ENCODE measurements around the gene RFNG.

The RFNG gene

GRCh38 chr17:82077617-82078358 is 26.2 kb upstream of the RFNG start:
- no peak for DNase-seq

DNA sequence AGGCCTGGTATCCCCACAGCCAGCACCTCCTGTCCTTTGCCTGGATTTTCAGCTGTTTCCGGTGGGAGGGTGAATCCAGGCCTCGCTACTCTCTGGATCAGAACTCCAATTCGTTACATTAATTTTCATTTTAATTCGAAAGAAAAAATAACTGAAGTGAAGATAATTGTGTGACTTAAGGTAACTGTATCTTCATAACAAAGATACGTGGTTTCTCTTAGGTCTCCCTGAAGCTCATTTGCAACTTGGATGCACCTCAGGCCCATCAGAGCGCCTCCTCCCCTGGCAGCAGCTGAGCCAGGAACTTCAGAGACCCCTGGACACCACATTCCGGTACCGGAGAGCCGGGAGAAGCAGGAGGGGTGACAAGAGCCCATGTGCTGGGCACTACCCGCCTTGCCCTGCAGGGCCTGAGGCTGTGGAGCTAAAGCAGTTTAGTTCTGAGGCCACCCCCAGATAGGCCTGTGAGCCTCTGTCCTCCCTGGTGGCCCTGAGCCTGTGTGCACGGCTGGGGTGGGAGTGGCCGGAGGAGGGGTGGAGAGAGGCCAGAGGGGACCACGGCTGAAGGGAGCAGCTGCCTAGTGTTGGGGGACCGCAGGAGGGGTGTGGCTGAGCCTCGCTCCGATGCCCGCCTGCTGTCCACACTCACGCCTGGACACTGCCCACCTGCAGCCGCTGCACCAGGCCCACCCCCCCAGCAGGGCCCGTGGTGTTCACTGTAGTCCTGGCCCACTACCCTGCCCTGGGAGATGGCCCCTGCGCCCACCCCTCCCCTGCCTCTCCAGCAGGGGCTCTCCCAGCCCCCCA is 25.4 kb upstream of the RFNG start:
- DNase-seq = no peak

DNA sequence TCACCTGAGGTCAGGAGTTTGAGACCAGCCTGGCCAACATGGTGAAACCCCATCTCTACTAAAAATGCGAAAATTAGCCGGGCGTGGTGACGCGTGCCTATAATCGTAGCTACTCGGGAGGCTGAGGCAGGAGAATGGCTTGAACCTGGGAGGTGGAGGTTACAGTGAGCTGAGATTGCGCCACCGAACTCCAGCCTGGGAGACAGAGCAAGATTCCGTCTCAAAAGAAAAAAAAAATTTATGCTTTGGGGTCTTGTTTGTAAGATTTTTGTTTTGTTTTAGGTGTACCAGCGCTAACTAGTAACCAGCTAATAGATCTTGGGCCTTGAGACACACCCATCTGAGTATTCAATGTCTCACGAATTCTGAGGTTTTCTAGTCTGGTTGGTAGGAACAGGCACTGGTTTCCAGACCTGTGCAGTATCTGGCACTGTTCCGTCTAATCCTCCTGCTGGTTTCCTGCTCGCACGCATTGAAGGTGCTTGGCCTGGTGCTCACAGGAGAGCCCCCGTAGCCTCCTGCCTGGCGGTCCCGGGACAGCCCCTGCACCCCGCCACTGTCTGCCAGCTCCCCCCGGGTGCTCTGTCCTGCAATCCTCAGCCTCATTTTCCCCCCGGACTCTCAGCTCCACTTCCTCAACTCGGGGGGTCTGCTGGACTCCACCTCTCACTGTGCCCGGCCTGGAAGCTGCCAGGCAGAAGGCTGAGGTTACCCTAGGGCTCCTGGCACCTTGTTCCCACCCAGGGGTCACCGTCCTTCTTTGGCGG is 24.6 kb upstream of the RFNG start:
- no peak for DNase-seq

DNA sequence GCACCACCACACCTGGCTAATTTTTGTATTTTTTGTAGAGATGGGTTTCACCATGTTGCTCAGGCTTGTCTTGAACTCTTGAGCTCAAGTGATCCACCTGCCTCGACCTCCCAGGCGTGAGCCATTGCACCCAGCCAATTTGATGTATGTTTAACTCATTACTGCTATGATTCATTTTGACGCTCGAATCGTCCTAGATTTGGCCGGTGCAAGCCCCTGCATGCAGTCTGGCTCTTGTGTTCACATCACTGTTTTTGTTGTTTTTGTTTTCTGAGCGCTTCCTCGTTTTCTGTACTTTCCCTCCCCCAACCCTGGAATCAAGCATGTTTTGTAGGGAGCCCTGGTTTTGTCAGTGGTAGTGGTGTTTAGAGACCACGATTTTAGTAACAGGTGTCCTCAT is 21.8 kb upstream of the RFNG start:
- DNase-seq = no peak

GRCh38 chr17:82072827-82073226 is 21.2 kb upstream of the RFNG start:
- no peak for DNase-seq

DNA sequence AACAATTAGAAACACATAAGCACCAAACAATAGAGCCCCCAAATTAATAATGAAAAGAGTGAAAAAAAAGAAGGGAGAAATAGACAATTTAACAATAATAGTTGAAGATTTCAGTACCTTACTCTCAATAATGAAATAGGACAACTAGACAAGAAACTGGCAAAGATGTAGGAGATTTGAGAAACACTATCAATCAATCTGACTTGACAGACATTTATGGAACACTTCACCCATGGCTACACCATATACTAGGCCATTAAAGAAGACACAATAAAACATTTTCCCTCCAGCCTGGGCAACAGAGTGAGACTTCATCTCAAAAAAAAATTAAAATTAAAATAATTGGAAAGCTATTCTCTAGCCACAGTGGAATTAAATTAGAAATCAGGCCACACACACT is 19.0 kb upstream of the RFNG start:
- no peak for DNase-seq

- peak; percentile 55 for DNase-seq
These were observed 14.2 kb upstream of the RFNG start, which contains the start of gene DUS1L for GRCh38 chr17:82065638-82066303. DUS1L (minus strand) TSS chr17:82065804; CDS start chr17:82065059, 745 bp downstream.

GRCh38 chr17:82065193-82065637 is 13.6 kb upstream of the RFNG start:
- no peak for DNase-seq

GRCh38 chr17:82064433-82065192 is 13.0 kb upstream of the RFNG start:
- no peak for DNase-seq

- DNase-seq = no peak
These were observed 12.1 kb upstream of the RFNG start for GRCh38 chr17:82063424-82064415.

DNA sequence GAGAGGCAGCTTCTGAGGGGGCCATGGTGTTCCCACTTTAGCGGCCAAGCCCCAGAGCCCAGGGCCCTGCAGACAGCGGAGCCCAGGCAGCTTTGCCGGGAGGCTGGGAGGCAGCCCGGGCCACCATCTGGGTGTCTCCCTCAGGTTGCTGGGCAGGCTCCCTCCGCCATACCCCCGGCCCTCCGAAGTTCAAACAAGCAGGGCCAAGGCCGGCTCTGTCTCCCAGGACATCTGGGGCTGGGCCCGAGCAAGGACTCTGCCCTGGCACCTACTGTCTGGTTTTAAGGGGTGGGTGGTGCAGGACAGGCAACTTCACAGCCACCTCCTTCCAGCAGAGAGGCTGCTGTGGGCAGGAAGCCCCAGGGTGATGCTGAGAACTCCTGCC is 11.4 kb upstream of the RFNG start:
- DNase-seq = no peak

DNA sequence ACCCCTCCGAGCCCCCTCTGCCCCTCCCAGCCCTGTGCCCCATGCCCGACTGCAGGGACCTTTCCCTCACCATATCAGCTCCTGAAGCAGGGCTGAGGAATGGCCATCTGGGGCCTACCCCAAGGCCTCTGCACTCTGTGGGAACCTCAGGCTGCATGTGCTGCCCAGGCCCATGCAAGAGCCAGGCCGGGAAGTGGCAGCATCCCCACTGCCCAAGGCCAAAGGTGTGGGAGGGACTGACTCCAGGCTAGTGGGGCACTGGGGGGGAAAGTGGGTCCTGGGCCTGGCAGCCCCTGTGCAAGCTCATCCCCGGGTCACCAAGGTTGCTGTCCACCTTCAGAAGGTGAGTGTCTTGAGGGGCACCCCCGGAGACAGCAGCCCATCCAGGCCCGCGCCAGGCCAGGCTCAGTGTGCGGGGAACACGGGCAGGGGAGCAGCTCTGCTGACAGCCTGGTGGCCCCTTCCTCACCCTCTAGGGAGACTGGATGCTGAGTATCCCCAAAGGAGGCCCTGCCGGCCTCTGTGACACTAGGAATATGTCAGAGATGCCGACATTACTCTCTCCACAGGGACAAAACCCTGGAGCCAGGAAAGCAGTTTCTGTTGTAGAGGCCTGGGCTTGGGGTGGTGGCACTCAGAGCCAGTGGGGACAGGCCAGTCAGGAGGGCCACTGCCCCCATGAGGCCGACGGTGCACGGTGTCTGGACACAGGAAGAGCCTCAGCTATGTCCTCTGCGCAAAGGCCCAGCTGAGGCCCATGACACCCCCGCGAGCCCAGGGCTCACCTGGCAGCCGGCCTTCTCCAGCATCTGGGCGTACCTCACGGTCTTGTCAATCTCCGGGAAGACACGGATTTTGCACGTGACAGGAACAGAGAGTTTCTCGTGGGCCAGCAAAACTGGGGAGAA is 10.7 kb upstream of the RFNG start:
- DNase-seq = no peak

- DNase-seq = no peak
These were observed 9.7 kb upstream of the RFNG start for GRCh38 chr17:82061047-82061925.

DNA sequence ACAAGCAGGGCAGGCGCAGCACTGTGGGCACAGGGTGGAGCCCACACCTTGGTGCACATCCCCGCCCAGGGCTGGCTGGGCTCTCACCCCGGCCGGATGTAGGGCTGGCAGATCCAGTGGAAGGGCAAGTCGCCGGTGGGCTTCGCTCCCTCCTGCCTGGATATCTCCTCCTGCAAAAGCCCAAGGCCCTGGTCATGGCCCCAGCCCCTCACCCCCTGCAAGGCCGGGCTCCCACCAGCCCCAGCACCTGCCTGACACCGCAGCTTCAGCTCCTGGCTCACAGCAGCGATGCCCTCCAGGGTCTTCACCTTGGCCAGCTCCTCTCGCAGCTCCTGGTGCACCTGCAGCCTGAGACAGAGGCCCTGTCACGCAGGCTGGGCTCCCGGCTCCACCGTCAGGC is 9.0 kb upstream of the RFNG start:
- DNase-seq = no peak

- DNase-seq = no peak
These were observed 8.4 kb upstream of the RFNG start for GRCh38 chr17:82060001-82060380.

DNA sequence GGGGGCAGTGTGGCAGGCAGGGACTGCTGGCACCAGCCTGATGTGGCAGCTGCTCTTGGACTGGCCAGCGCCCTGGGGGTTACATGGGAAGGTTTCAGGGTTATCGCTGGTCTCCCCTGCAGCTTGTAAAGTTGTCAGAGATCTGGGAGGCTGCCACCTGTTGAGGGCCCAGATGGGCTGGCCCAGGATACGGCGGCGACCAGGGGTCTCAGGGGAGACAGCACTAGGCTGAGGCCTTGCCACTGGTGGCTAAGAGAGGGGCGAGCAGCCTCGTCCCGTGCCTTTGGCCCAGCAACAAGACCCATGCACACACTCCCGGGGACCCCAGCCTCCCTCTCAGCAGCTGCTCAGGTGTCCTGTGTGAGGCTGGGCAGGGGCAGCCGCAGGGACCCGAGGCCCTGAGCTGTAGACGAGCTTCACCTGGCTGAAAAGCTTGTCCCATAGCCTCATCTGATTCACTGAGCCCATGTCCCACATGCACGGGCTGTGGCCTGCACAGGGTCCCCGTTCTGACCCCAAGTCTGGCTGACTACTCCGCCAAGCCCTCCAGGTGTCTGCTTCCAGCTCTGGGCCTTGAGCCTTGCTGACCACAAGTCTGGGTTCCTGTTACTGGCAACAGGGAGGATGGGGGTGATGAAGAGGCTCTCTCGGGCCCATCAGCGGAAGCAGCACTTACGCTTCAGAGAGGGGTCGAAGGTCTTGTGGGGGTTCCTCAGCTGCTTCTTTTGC is 7.8 kb upstream of the RFNG start:
- DNase-seq = no peak

DNA sequence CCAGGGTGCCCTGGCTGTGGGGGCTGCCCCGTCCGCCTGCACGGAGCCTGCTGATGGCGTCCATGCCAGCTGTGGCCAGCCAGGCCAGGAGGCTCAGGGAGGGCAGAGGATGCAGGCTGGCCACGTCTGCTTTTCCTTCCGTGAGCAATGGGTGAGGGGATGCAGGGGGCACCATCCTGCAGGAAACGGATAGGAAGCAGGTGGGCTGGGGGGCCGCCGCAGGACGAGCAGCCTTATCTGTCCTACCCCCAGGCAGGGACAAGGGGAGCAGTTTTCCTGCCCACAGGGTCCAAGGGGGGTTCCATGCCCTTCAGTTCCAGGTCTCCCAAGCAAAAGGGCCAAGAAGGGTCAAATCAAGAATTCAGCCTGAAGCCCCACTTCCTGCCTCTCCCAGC is 7.2 kb upstream of the RFNG start:
- DNase-seq = no peak

All from fibroblast of skin of abdomen (primary cell).